Adipocyte (in vitro differentiated cells): Measurements from ENCODE around the gene CD244.

Source experiments
- DNase-seq: peaks from one replicate; pipeline ENCODE4 v3.0.0-alpha.2; 2015; ENCODE audit warnings: low read depth
- H3K27me3 ChIP-seq: replicated peaks from 2 replicates; pipeline ENCODE4 v1.7.0; 2013; ENCODE audit warnings: mild to moderate bottlenecking, low read length, moderate library complexity; ENCODE audit not compliant: control insufficient read depth, insufficient read depth
- H3K36me3 ChIP-seq: 2 replicates; pipeline ENCODE4 v1.7.0; 2013; ENCODE audit warnings: low read length, mild to moderate bottlenecking, moderate library complexity; ENCODE audit not compliant: control insufficient read depth, insufficient read depth, severe bottlenecking
- H3K4me1 ChIP-seq: 2 replicates; pipeline ENCODE4 v1.7.0; 2013; ENCODE audit warnings: mild to moderate bottlenecking, low read length, moderate library complexity; ENCODE audit not compliant: control insufficient read depth, insufficient read depth
- H3K4me3 ChIP-seq: 2 replicates; pipeline ENCODE4 v1.7.0; 2013; ENCODE audit warnings: mild to moderate bottlenecking, low read length, moderate library complexity
- H3K9ac ChIP-seq: 2 replicates; pipeline ENCODE4 v1.7.0; 2013; ENCODE audit warnings: mild to moderate bottlenecking, low read length, moderate library complexity
- H3K9me3 ChIP-seq: 2 replicates; pipeline ENCODE4 v1.7.0; 2013; ENCODE audit warnings: mild to moderate bottlenecking, low read length, moderate library complexity; ENCODE audit not compliant: control insufficient read depth

Gene CD244

DNA sequence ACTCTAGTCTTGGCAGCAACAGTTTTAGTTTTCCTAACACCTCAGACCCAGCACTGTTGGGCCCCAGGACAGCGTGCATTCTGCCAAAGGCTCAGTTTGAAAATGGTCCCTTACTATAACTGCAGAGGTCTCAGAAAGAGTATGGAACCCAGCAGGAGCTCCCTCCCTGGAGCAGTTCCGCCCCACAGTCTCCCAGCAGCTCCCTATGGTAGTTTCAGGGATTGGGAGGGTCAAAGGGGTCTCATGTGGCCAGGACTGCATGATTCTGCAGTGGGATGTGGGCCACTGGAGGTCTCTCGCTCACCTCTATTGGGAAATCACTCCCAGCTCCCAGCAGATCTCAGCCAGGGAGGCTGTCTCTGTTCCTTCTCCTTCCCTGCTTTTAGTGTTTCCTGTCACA, 54.4 kb downstream of the CD244 start:
- Histone ChIP-seq H3K9ac (no peak overlapping the region), H3K36me3 (no peaks in the 10 kb centered on the region), H3K9me3 (peaks cover 16% of the 10 kb centered on the region), H3K4me1 (no peaks in the 10 kb centered on the region), H3K27me3 (peaks cover 4% of the 10 kb centered on the region), H3K4me3 (no peak overlapping the region)
- DNase-seq, result no peak

DNA sequence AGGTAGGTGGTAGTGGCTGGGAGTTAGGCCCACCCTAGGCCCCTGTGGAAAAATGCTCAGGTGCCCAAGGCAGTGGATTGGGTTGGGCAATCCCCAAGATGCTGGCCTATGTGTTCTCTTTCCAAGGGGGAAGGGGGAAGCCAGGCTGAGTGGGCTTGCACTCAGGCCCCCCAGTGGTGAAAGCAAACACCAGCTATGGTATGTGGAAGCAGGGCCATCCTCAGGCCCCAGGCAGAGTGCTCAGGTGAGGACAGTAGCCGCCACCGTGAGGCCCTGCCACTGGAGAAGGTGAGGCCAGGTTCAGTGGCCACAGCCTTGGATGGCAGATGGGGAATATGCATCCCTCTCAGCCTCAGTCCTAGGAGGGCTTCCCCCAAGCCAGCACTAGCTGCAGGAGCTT, 54.9 kb downstream of the CD244 start:
- peaks cover 4% of the 10 kb centered on the region for H3K27me3 ChIP-seq
- no peaks in the 10 kb centered on the region for H3K36me3 ChIP-seq
- H3K9ac ChIP-seq, result no peak overlapping the region
- H3K4me1 ChIP-seq, result no peaks in the 10 kb centered on the region
- peaks cover 16% of the 10 kb centered on the region for H3K9me3 ChIP-seq
- H3K4me3 ChIP-seq, result no peak overlapping the region
- no peak for DNase-seq

DNA sequence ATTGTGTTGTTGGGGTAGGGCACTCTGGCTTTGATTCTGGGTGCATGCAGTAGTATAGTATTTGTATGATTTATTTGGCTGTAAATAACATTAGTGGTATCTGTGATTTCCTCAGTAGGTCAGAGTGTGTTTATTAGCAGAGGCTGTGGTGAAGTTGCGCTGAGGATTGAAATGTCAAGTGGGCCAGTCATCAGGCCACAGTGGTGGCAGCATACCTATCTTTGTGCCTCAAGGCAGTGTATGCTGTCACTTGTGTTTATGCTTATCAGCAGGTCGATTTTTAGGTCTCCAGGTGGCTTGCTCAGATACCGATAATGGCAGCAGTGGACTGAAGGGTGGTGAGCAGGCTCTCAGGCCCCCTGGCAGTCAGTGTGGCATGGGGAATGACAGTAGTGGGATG, 55.4 kb downstream of the CD244 start:
- Histone ChIP-seq H3K4me3 (no peak overlapping the region), H3K27me3 (peaks cover 4% of the 10 kb centered on the region), H3K9ac (no peak overlapping the region), H3K4me1 (no peaks in the 10 kb centered on the region), H3K9me3 (peaks cover 16% of the 10 kb centered on the region), H3K36me3 (no peaks in the 10 kb centered on the region)
- no peak for DNase-seq

DNA sequence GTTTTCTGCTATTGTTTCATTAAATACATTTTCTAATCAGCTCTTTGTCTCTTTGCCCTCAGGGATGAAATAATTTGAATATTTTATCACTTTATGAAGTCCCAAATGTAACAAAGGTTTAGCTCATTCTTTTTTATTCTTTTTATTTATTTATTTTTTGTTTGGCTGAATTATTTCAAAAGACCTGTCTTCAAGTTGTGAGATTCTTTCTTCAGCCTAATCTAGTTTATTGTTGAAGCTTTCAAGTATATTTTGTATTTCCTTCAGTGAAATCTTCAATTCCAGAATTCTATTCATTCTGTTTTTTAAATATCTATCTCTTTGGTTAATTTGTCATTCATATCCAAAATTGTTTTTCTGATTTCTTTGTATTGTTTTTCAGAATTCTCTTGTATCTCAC, 55.9 kb downstream of the CD244 start:
- Histone ChIP-seq H3K36me3 (no peaks in the 10 kb centered on the region), H3K4me1 (no peaks in the 10 kb centered on the region), H3K9ac (no peak overlapping the region), H3K4me3 (no peak overlapping the region), H3K27me3 (peaks cover 4% of the 10 kb centered on the region), H3K9me3 (peaks cover 16% of the 10 kb centered on the region)
- DNase-seq, result no peak

DNA sequence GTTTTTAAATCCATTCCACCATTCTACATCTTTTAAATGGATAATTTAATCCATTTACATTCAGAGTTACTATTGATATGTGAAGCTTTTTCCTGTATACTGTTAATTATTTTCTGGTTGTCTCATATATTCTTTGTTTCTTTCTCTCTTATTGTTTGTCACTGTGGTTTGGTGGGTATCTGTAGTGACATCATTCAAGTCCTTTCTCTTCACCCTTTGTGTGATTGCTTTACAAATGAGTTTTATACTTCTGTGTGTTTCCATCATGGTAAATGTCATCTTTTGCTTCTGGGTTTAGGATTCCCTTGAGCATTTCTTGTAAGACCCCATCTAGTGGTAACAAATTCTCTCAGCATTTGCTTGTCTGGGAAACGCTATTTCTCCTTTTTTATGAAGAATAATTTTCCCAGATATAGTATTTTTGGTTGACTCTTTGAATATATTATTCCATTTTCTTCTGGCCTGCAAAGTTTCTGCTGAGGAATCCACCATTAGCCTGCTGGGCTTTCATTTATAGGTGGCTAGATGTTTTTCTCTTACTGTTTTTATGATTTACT, 56.5 kb downstream of the CD244 start:
- Histone ChIP-seq H3K36me3 (no peaks in the 10 kb centered on the region), H3K4me3 (no peak overlapping the region), H3K9ac (no peak overlapping the region), H3K27me3 (peaks cover 4% of the 10 kb centered on the region), H3K4me1 (no peaks in the 10 kb centered on the region), H3K9me3 (peaks cover 14% of the 10 kb centered on the region)
- no peak for DNase-seq

DNA sequence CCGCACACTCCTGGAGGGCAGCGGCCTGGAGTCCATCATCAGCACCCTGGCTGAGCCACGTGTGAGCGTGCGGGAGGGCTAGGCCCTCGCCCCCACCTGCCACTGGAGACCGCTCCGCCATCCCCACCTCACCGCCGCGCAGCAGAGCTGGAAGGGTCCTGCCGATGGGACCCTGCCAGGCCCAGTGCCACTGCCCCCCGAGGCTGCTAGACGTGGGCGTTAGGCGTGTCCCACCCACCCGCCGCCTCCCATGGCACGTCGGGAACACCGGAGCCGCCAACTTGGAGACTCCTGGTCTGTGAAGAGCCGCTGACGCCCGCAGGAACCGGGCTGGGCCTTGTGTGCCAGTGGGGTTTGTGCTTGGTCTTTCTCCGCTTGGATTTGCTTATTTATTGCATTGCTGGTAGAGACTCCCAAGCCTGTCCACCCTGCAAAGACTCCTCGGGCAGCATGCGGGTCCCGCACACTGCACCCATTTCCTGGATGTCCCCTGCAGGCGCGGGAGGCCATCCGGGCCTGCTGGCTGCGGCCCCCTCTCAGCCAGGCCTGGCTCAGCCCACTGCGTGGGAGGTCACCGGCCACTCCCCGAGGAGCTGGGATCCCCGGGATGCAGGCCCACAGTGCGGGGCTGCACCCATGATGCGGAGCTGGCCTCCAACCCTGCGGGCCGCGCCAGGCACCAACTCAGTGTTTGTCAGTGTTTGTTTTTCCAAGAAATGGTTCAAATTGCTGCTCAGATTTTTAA, 60.7 kb downstream of the CD244 start:
- H3K9ac ChIP-seq, result no peak overlapping the region
- H3K27me3 ChIP-seq, result no peaks in the 10 kb centered on the region
- no peak for DNase-seq
- H3K4me3 ChIP-seq, result no peak overlapping the region
- peaks cover 11% of the 10 kb centered on the region for H3K9me3 ChIP-seq
- H3K4me1 ChIP-seq, result no peaks in the 10 kb centered on the region
- H3K36me3 ChIP-seq, result no peaks in the 10 kb centered on the region

DNA sequence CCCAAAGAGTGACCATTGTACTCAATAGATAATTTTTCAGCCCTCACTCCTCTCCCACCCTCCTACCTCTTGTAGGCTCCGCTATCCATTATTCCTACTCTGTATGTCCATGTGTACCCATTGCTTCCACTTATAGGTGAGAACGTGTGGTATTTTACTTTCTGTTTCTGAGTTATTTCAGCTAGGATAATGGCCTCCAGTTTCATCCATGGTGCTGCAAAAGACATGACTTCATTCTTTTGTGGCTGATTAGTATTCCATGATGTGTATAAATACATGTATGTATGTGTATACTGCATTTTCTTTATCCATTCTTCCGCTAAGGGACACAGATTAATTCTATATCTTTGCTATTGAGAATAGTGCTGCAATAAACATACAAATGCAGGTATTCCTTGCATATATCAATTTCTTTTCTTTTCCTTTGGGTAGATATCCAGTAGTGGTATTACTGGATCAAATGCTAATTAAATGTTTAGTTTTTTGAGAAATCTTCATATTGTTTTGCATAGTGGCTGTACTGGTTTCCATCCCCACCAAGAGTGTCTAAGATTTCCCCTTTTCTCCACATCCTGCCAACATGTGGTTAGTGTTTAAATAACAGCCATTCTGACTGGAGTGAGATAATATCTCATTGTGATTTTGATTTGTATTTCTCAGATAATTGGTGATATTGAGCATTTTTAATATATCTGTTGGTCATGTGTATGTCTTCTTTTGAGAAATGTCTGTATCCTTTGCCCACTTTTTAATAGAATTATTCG, 61.9 kb downstream of the CD244 start:
- DNase-seq, result no peak
- H3K27me3 ChIP-seq, result no peaks in the 10 kb centered on the region
- H3K4me3 ChIP-seq, result no peak overlapping the region
- H3K4me1 ChIP-seq, result no peaks in the 10 kb centered on the region
- H3K9me3 ChIP-seq, result peaks cover 4% of the 10 kb centered on the region
- no peak overlapping the region for H3K9ac ChIP-seq
- H3K36me3 ChIP-seq, result no peaks in the 10 kb centered on the region

DNA sequence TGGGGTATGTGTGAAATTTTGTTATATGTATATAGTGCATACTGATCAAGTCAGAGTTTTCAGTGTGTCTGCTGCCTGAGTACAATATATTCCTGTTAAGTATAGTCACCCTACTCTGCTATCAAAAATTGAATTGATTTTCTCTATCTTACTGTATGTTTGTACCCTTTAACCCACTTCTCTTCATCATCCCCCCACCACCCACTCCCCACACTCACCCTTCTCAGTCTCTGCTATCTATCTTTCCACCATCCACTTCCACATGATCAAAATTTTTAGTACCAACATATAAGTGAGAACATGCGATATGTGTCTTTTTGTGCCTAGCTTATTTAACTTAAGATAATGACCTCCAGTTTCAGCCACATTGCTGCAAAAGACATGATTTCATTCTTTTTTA, 62.5 kb downstream of the CD244 start:
- Histone ChIP-seq H3K9ac (no peak overlapping the region), H3K9me3 (peaks cover 4% of the 10 kb centered on the region), H3K27me3 (peaks cover 3% of the 10 kb centered on the region), H3K4me3 (no peak overlapping the region), H3K36me3 (no peaks in the 10 kb centered on the region), H3K4me1 (no peaks in the 10 kb centered on the region)
- no peak for DNase-seq

DNA sequence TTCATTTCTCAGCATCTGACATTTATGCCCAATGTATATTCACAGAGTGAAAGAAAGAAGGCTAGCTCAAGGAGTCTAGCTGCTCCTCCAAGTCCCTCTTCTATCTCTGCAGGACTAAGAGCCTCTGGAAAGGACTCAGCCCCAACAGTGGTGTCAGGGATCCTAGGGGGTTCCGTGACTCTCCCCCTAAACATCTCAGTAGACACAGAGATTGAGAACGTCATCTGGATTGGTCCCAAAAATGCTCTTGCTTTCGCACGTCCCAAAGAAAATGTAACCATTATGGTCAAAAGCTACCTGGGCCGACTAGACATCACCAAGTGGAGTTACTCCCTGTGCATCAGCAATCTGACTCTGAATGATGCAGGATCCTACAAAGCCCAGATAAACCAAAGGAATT, 63.0 kb downstream of the CD244 start:
- Histone ChIP-seq H3K27me3 (peaks cover 3% of the 10 kb centered on the region), H3K4me1 (no peaks in the 10 kb centered on the region), H3K9me3 (peaks cover 2% of the 10 kb centered on the region), H3K4me3 (no peak overlapping the region), H3K36me3 (no peaks in the 10 kb centered on the region), H3K9ac (no peak overlapping the region)
- no peak for DNase-seq

DNA sequence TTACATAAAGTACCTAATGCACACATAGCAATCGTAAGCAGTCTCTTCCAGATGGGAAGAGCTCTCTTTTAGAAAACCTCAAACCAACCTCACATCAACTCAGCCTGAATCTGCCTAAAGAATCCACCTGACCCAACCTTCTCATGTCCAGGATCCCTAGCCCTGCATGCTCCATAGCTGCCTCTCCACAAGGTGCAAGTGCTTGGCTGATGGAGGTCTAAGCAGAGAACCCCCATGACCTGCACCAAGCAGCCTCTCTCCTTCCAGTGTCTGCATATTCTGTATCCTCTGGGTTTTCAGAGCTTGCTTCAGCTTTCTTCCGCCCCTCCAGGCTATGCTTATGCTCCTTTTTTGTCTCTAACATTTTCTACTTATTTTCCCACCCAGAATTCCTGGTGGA, 64.2 kb downstream of the CD244 start:
- Histone ChIP-seq H3K4me1 (no peaks in the 10 kb centered on the region), H3K9ac (no peak overlapping the region), H3K4me3 (no peak overlapping the region), H3K9me3 (no peaks in the 10 kb centered on the region), H3K27me3 (peaks cover 3% of the 10 kb centered on the region), H3K36me3 (no peaks in the 10 kb centered on the region)
- DNase-seq, result no peak

DNA sequence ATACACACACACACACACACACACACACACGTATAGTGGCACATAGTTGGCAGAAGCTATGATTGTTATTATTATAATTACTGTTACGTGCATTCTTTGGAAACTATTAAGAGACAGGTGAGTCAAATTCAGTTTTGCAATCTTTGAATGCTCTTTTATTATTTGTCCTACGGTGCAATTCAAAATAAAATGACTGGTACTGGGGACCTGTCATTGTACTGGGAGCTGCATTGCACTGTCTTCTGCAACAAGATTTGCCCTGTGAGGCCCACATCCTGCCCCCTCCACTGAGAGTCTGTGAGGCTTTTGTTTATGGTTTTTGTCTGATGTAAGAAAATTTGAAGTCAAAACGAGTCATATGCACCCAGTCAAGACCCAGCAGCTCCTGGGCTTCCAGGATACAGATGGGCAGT, 64.8 kb downstream of the CD244 start:
- H3K9ac ChIP-seq, result no peak overlapping the region
- H3K4me3 ChIP-seq, result no peak overlapping the region
- H3K27me3 ChIP-seq, result peaks cover 3% of the 10 kb centered on the region
- DNase-seq, result no peak
- no peaks in the 10 kb centered on the region for H3K9me3 ChIP-seq
- H3K4me1 ChIP-seq, result no peaks in the 10 kb centered on the region
- H3K36me3 ChIP-seq, result no peaks in the 10 kb centered on the region
